ENCODE measurements around the gene BRIP1.
"Not testable (repeated sequence)": the region's sequence is repeated elsewhere in the genome, so short reads cannot be mapped to it uniquely, and the experiment has no call there.

Gene BRIP1

GRCh38 chr17:61701334-61701733 is 162.0 kb downstream of the BRIP1 start:
- DNase-seq, result no peak

GRCh38 chr17:61700252-61700651 is 163.1 kb downstream of the BRIP1 start:
- DNase-seq, result no peak

GRCh38 chr17:61699694-61700093 is 163.6 kb downstream of the BRIP1 start:
- no peak for DNase-seq

- no peak for DNase-seq
Measured at GRCh38 chr17:61699032-61699431, 164.3 kb downstream of the BRIP1 start.

- no peak for DNase-seq
Measured at GRCh38 chr17:61698244-61698643, 165.1 kb downstream of the BRIP1 start.

- DNase-seq, result no peak
Measured at GRCh38 chr17:61695779-61696337, 167.5 kb downstream of the BRIP1 start.

- no peak for DNase-seq
Measured at GRCh38 chr17:61694095-61694494, 169.2 kb downstream of the BRIP1 start.

GRCh38 chr17:61689610-61690180 is 173.6 kb downstream of the BRIP1 start:
- no peak for DNase-seq

GRCh38 chr17:61687769-61688168 is 175.6 kb downstream of the BRIP1 start:
- DNase-seq, result no peak

- DNase-seq, result no peak
Measured at GRCh38 chr17:61686113-61686512, 177.2 kb downstream of the BRIP1 start.

GRCh38 chr17:61684818-61685217 is 178.5 kb downstream of the BRIP1 start:
- no peak for DNase-seq

GRCh38 chr17:61684172-61684571 is 179.2 kb downstream of the BRIP1 start:
- DNase-seq, result no peak

GRCh38 chr17:61683466-61683865 is 179.9 kb downstream of the BRIP1 start:
- no peak for DNase-seq

GRCh38 chr17:61680921-61681320 is 182.4 kb downstream of the BRIP1 start:
- peak in 3 of 56 donors; percentile 1 to 11 (median 2) for DNase-seq

- no peak for DNase-seq
Measured at GRCh38 chr17:61678339-61678738, 185.0 kb downstream of the BRIP1 start.

GRCh38 chr17:61677150-61677811 is 186.0 kb downstream of the BRIP1 start:
- not testable (repeated sequence) for DNase-seq

- not testable (repeated sequence) for DNase-seq
Measured at GRCh38 chr17:61676522-61676921, 186.8 kb downstream of the BRIP1 start.

GRCh38 chr17:61674609-61675008 is 188.7 kb downstream of the BRIP1 start:
- not testable (repeated sequence) for DNase-seq

GRCh38 chr17:61673019-61673897 is 190.1 kb downstream of the BRIP1 start:
- DNase-seq, result not testable (repeated sequence)

GRCh38 chr17:61672140-61672539 is 191.2 kb downstream of the BRIP1 start:
- DNase-seq, result no peak

- no peak for DNase-seq
Measured at GRCh38 chr17:61670691-61671090, 192.6 kb downstream of the BRIP1 start.

- DNase-seq, result no peak
Measured at GRCh38 chr17:61669522-61669921, 193.8 kb downstream of the BRIP1 start.
